Neural cell (in vitro differentiated cells): ENCODE data around the gene TFDP1.

Source experiments
- CTCF ChIP-seq: fragments of 450-650 bp; IDR thresholded peaks from 2 replicates; pipeline ENCODE4 v1.5.1; 2014; ENCODE audit warnings: antibody characterized with exemption, mild to moderate bottlenecking, moderate library complexity; ENCODE audit not compliant: poor library complexity, severe bottlenecking
- EP300 ChIP-seq: fragments of 450-650 bp; conservative IDR thresholded peaks from 2 replicates; pipeline ENCODE4 v1.6.1; 2014; ENCODE audit warnings: antibody characterized with exemption, mild to moderate bottlenecking, moderate library complexity; ENCODE audit not compliant: poor library complexity, severe bottlenecking
- POLR2AphosphoS5 ChIP-seq: IDR thresholded peaks from 2 replicates; pipeline ENCODE4 v1.6.1; 2012
- RAD21 ChIP-seq: fragments of 450-650 bp; conservative IDR thresholded peaks from 2 replicates; pipeline ENCODE4 v1.6.1; 2014; ENCODE audit warnings: antibody characterized with exemption, mild to moderate bottlenecking, moderate library complexity
- REST ChIP-seq: IDR thresholded peaks from 2 replicates; pipeline ENCODE4 v1.6.1; 2012; ENCODE audit warnings: borderline replicate concordance

GRCh38 chr13:113605461-113605860, 20.9 kb downstream of the TFDP1 start:
- TF ChIP-seq POLR2AphosphoS5: no peak
- TF ChIP-seq EP300: no peak
- no peak for TF ChIP-seq CTCF
- TF ChIP-seq RAD21: no peak
- TF ChIP-seq REST: no peak
